Measurements from ENCODE around the gene GPX1.
"Not testable (repeated sequence)": the region's sequence is repeated elsewhere in the genome, so short reads cannot be mapped to it uniquely, and the experiment has no call there.

GPX1 gene

DNA sequence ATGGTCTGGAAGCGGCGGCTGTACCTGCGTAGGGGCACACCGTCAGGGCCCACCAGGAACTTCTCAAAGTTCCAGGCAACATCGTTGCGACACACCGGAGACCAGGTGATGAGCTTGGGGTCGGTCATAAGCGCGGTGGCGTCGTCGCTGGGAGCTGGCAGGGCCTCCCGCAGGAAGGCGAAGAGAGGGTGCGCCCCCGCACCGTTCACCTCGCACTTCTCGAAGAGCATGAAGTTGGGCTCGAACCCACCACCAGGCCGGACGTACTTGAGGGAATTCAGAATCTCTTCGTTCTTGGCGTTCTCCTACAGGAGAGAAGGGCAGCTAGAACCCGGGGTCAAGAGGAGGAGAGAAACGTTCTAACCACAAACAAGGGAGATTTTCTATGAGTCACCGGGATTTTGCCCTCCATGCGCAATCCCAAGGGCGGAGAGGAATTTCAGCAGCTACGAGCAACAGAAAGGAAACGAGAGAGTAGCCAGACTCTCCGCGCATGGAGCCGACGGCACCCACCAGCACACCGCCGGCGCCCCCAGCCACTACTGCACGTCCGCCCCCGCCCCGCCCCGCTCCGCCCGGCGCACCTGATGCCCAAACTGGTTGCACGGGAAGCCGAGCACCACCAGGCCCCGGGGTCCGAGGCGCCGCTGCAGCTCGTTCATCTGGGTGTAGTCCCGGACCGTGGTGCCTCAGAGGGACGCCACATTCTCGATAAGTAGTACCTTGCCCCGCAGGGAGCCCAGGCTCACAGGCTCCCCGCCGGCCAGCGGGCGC lies 523 bp downstream of the GPX1 start:
- peak; percentile 82 for DNase-seq

DNA sequence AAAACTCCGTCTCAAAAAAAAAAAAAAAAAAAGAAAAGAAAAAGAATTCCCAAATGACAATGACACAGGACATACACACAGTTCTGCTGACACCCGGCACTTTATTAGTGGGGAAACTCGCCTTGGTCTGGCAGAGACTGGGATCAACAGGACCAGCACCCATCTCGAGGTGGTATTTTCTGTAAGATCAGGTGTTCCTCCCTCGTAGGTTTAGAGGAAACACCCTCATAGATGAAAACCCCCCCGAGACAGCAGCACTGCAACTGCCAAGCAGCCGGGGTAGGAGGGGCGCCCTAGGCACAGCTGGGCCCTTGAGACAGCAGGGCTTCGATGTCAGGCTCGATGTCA lies 1.1 kb downstream of the GPX1 start:
- DNase-seq, result not testable (repeated sequence)

DNA sequence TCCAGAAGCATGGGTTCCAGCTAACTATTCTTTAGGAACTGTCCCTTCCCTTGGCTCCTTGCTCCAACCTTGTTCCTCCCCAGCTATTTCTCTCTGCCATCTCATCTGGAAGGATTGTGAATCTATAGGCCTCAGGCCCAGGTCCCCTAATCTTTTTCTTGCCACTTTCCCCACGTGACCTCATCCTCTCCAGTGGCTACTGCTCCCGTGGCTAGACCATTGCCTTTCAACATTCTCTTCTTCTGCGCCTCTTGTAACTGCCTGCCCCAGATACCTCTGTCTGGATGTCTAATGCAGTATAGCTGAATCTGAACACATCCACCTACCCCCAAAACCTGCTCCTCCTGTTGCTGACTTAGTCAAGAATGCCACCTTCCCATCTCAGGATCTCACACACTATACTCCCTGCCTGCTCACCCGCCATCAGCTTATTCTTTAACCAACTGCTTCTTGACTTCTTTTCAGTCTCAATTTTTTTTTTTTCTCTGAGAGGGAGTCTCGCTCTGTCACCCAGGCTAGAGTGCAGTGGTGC lies 5.2 kb downstream of the GPX1 start:
- no peak for DNase-seq

- DNase-seq, result peak; percentile 24
Observed at GRCh38 chr3:49352281-49352680, 5.9 kb downstream of the GPX1 start.

DNA sequence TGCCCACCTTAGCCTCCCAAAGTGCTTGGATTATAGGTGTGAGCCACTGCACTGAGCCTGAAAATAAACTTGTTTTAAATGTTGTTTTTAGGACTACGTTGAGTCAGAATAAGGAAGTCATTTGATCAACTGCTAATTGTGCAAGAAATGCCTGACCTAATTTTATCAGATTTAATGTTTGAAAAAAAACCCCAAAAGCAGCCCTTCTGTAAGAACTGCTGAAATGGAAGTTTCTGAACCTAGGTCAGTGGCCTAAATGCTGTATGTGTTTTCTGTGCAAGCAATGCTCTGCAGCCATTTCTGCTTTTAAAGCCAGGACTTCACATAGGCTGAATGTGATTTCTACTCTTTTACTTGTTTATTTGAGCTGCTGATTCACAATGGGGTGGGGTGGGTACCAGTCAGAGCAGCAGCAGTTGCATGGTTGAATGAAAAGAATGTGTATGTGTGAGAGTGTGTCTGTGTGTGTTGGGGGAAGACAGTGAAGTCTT lies 6.6 kb downstream of the GPX1 start:
- DNase-seq, result peak; percentile 98

- DNase-seq, result no peak
Observed at GRCh38 chr3:49349348-49350114, 8.6 kb downstream of the GPX1 start.

- DNase-seq, result not testable (repeated sequence)
Observed at GRCh38 chr3:49348361-49348760, 9.8 kb downstream of the GPX1 start.

- no peak for DNase-seq
Observed at GRCh38 chr3:49346797-49347251, 11.3 kb downstream of the GPX1 start.

GRCh38 chr3:49343163-49343562 lies 15.0 kb downstream of the GPX1 start:
- DNase-seq, result no peak

DNA sequence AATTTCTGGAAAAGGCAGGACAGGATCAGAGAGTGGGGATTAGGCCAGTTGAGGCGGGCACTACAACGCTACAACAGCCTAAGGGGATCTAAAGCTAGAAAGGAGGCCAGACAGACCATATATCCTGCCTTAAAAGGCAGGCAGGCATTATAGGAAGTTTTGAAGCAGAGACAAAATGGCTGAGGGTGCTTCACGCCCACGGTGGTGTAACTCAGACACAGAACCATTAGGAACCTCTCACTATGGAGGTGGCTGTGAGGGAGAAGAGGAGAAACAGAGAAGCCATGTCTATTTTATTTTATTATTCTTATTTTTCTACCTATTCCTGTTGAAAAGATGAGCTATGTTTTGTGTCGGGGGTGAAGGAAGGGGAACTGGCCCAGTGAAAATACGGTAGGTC lies 16.2 kb downstream of the GPX1 start:
- DNase-seq, result no peak

DNA sequence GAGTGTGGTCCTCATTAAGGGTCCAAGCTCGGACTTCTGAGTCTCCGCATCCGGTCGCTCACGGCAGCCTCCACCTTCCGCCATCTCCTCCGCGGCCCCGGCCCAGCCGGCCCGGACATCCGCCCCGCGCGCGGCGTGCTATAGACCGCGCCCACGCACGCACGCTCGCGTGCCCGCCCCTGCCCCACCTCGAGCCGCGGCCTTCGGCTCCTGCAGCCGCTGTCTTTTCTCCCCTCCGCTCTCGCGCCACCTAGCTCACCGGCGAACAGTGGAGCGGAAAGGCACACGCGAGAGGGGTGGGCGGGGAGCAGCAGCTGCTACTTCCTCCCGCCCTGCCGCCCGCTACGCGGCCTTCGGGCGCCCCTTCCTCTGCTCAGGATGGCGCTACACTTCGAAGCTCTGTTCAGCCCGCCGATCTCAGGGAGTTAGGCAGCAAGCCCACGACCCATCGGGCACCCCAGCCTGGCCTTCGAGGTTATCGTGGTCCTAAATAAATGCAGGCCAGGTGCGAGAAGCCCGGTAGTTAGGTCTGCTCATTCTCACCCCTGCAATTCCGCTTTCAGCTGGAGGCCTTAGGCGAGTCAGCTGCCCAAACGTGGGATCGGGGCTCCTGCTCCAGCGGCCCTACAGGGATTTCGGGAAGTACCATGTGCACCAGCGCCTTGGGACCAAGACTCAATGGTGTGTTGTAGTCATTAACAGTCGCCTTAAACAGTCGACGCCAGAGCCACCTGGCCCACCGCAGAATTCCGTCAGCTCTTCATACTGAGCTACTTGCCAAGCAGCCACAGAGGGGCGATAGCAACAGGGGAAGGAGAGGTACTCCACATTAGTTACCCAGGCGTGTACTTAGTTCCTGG lies 18.0 kb downstream of the GPX1 start, which contains the start of gene USP4:
Gene USP4 (minus strand): TSS at position 113 of the 860 bp plus-strand sequence. CDS start 29 bp downstream, at position 84.
- DNase-seq, result peak; percentile 85

DNA sequence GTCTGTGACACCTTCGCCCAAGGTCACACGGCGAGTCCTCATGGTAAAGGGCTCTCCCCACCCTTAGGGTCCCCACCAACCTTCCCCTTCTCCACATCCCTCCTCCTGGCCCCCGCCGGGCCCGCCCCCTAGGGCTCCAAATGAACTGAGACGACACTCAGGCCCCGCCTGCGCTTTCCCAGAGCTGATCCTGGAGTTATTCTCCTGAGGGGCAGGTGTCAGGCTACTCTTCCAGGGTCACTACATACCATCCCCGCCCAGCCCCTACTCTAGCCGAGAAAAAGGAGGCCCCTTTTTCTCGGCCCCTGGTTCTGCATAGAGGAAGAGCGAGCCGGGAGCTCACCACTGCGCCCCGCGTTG lies 18.6 kb downstream of the GPX1 start:
- DNase-seq, result peak; percentile 45

DNA sequence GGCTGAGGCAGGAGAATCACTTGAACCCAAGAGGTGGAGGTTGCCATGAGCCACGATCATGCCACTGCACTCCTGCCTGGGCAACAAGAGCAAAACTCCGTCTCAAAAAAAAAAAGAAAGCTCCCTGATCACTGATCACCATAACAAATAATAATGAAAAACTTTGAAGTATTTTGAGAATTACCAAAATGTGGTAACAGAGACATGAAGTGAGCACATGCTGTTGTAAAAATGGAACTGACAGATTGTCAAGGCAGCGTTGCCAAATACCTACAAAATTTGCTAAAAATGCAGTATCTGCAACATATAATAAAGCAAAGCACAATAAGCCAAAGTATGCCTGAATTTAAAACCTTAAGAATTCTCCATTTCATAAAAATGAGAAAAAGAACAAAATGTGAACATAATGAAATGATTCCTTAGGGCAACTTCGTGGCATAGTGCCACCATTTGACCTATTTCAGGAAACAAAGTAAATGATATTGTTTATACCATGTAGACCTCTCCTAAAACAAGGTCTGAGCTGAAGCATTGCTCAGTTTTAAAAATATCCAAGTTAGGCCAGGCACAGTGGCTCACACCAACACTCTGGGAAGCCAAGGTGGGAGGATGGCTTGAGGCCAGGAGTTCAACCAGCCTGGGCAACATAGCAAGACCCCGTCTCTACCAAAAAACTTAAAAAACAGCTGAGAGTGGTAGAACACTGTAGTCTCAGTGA lies 24.1 kb downstream of the GPX1 start:
- DNase-seq, result no peak

DNA sequence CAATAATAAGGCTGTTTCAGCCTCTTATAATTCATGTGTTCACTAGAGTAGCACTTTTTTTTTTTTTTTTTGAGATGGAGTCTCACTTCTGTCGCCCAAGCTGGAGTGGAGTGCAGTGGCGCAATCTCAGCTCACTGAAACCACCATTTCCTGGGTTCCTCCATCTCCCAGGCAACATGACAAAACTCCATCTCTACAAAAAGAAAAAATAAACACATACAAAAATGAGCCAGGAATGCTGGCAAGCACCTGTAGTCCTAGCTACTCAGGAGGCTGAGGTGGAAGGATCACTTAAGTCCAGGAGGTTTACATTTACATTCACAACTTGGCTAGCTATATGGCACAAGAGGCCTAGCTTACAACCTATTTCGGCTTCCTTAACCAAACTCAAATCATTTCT lies 25.1 kb downstream of the GPX1 start:
- no peak for DNase-seq

GRCh38 chr3:49329186-49329585 lies 29.0 kb downstream of the GPX1 start:
- no peak for DNase-seq

DNA sequence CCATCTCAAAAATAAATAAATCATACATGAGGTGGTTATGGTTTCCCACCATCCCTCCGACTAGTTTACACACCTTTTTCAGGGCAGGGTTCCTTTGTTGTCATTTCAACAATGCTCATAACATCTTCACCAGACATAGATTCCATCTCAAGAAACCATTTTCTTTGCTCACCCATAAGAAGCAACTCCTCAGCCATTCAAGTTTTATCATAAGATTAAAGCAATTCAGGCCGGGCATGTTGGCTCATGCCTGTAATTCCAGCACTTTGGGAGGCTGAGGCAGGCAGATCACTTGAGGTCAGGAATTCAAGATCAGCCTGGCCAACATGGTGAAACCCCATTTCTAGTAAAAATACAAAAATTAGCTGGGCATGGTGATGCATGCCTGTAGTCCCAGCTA lies 29.8 kb downstream of the GPX1 start:
- not testable (repeated sequence) for DNase-seq

GRCh38 chr3:49327485-49327884 lies 30.7 kb downstream of the GPX1 start:
- no peak for DNase-seq

DNA sequence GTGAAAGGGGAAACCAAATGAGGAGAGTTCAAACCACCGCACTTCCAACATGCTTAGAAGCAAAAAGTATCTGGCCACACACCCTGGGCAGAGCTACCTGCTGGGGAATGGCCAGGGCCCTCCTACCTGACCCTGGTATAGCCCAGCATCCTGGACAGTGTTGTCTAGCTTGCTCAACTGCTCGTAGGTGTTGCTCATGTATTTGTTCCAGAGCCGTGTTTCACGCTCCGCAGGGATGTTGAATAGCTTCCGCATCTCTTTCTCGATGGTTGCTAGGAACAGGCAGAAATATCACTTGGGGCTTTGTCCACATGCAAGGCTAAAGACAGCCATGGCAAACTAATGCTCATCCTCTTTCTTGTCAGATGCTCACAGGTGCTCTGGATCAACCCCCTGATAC lies 33.4 kb downstream of the GPX1 start:
- DNase-seq, result no peak

DNA sequence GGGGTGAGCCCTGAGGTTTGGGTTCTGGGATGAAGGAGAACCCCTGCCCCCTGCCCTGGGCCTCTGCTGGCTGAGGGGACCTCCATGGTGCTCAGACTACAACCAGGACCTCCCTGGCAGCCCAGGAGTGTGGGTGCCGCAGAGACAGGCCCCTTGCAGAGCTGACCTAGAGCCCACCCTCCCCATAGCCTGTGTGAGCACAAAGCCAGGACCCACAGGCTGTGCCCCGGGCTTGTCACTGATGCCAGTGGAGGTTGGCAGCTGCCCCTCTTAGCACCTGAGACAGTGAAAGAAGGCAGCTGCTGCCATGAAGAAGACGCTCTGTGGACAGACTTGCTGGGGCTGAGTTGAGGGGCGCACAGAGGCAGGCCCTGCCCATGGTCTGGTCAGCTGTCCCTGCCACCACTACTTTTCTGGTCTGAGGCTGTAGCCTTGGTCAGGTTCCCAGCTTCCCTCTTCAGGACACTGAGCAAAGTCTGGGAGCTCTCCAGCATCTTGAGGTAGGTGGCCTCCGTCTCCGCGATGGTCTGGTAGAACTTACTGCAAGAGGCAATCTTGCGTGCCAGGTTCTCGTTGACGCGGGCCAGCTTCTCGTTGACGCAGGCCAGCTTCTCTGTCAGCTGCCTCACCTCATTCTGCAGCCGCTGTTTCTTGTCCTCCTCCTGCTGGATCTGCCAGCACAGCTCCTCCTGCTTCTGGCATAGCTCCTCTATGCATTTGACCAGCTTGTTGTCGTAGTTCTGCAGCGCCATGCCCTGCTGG lies 41.3 kb downstream of the GPX1 start:
- DNase-seq, result no peak

DNA sequence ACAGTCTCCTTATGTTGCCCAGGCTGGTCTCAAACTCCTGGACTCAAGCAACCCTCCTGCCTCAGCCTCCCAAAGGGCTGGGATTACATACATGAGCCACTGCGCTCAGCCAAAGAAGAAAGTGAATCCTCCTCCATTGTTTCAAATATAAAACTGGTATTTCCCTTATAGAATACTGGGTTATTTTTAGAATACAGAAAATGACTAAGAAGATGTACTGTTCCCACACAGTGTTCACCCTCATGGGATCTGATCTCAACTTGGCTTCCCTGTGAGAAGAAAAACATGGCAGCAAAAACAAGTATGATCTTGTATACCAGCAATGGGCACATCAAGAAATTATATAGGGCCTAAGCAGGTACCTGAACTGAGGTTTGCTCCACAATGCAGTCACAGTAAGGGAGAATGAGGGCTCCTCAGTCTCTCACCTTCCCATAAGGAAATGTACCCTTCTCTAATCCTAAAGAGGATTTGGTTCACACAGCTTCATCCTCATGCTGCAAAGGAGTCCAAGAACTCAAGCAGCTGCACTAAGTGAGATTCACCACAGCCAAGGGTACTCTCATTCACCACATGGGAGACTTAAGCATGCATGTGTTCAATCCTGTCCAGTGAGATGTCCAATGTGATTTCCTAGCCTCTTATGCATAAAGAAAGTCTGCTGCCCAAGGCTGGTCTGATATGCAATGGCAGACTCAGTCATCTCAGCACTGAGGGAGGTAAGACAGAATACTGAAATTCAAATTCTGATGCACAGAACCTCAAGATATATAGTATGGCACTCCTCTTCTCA lies 44.1 kb downstream of the GPX1 start:
- DNase-seq, result no peak

GRCh38 chr3:49311283-49311682 lies 46.9 kb downstream of the GPX1 start:
- no peak for DNase-seq
